ENCODE results near the gene PANX2. TPM values are rescaled to one million over a fixed set of nuclear protein-coding genes. Genes with fewer than 3 reads are reported as not detected.
"Not testable (repeated sequence)": the region's sequence is repeated elsewhere in the genome, so short reads cannot be mapped to it uniquely, and the experiment has no call there.

The PANX2 gene
- total RNA-seq, 1 experiment from 2014 or later: 1.4 TPM

- DNase-seq (ENCODE audit: low spot score): no peak
These were observed 28.8 kb downstream of the PANX2 start for GRCh38 chr22:50199251-50199721.

- no peak for DNase-seq (ENCODE audit: low spot score)
These were observed 29.4 kb downstream of the PANX2 start for GRCh38 chr22:50199829-50200460.

GRCh38 chr22:50200461-50201190 lies 30.1 kb downstream of the PANX2 start, which contains the start of gene SELENOO:
TSS of gene SELENOO (plus strand) at chr22:50201011. CDS start at chr22:50201037, 26 bp downstream.
- peak; percentile 60 for DNase-seq (ENCODE audit: low spot score)

- no peak for DNase-seq (ENCODE audit: low spot score)
These were observed 30.9 kb downstream of the PANX2 start for GRCh38 chr22:50201191-50202129.

GRCh38 chr22:50202130-50202666 lies 31.7 kb downstream of the PANX2 start:
- no peak for DNase-seq (ENCODE audit: low spot score)

- DNase-seq (ENCODE audit: low spot score): no peak
These were observed 32.8 kb downstream of the PANX2 start for GRCh38 chr22:50203288-50203687.

GRCh38 chr22:50204571-50204970 lies 34.0 kb downstream of the PANX2 start:
- no peak for DNase-seq (ENCODE audit: low spot score)

GRCh38 chr22:50204998-50205397 lies 34.5 kb downstream of the PANX2 start:
- not testable (repeated sequence) for DNase-seq (ENCODE audit: low spot score)

GRCh38 chr22:50205781-50206569 lies 35.4 kb downstream of the PANX2 start:
- DNase-seq (ENCODE audit: low spot score): no peak

- no peak for DNase-seq (ENCODE audit: low spot score)
These were observed 36.1 kb downstream of the PANX2 start for GRCh38 chr22:50206599-50206998.

GRCh38 chr22:50207383-50208140 lies 37.0 kb downstream of the PANX2 start:
- DNase-seq (ENCODE audit: low spot score): no peak

GRCh38 chr22:50208430-50208938 lies 38.0 kb downstream of the PANX2 start:
- DNase-seq (ENCODE audit: low spot score): no peak

- DNase-seq (ENCODE audit: low spot score): no peak
These were observed 38.7 kb downstream of the PANX2 start for GRCh38 chr22:50208939-50209892.

GRCh38 chr22:50209893-50210292 lies 39.4 kb downstream of the PANX2 start:
- DNase-seq (ENCODE audit: low spot score): peak; percentile 35

GRCh38 chr22:50210378-50211139 lies 40.0 kb downstream of the PANX2 start:
- no peak for DNase-seq (ENCODE audit: low spot score)

- DNase-seq (ENCODE audit: low spot score): no peak
These were observed 40.6 kb downstream of the PANX2 start for GRCh38 chr22:50211147-50211546.

- DNase-seq (ENCODE audit: low spot score): no peak
These were observed 42.7 kb downstream of the PANX2 start for GRCh38 chr22:50213263-50213662.

Data from A172 (cell line).